ENCODE measurements around the gene TCEAL4. TPM values are rescaled to one million over a fixed set of nuclear protein-coding genes. Genes with fewer than 3 reads are reported as not detected.

Gene TCEAL4
- polyA plus RNA-seq, 1 experiment: 43.9 TPM

DNA sequence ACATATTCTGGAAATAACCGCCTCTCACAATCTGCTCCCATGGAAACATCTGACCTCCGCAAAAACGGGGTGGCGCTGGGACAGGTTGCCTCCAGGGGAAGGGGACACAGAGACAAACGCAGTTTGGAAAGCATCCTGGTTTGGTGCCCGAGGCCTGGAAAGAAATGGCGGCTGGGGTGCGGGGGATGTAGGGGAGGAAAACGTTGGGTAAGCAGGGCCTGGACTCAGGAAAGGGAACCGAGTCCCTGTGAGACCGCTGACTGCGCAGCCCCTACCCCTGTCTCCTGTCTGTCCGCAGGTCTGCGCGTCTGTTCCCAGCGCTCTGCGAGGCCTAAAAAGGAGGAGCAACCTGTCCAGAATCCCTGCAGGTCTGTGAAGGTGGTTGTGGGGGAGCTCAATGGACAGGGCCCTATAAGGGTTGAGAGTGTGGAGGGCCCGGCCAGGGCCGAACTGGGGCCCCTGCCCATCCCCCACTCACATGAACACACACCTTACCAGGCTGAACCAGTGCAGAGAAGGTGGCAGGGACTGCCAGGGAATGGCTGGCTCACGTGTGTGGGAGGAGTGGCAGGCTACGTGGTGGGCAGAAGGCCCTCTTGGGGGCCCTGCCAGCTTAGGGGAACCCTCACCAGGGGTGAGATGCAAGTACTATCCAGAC lies 23.1 kb downstream of the TCEAL4 start:
- H3K27me3 ChIP-seq (ENCODE audit: control insufficient read depth, insufficient read depth, low read length): no peaks in the 10 kb centered on the region
- peak overlapping the region; percentile 72 for H3K4me3 ChIP-seq (ENCODE audit: low read depth, low read length)
- no peaks in the 10 kb centered on the region for H3K9me3 ChIP-seq (ENCODE audit: control insufficient read depth, insufficient read depth, low read length)
- H3K27ac ChIP-seq (ENCODE audit: low read depth, low read length): peak overlapping the region; percentile 47
- POLR2A ChIA-PET: interaction anchor here (1.0 kb wide), 1 partner anchor 21 kb away, joined by 4 read pairs; no protein-coding TSS in a partner anchor
- CTCF ChIA-PET: no interaction called here
- TF ChIP-seq, protein P1, sequence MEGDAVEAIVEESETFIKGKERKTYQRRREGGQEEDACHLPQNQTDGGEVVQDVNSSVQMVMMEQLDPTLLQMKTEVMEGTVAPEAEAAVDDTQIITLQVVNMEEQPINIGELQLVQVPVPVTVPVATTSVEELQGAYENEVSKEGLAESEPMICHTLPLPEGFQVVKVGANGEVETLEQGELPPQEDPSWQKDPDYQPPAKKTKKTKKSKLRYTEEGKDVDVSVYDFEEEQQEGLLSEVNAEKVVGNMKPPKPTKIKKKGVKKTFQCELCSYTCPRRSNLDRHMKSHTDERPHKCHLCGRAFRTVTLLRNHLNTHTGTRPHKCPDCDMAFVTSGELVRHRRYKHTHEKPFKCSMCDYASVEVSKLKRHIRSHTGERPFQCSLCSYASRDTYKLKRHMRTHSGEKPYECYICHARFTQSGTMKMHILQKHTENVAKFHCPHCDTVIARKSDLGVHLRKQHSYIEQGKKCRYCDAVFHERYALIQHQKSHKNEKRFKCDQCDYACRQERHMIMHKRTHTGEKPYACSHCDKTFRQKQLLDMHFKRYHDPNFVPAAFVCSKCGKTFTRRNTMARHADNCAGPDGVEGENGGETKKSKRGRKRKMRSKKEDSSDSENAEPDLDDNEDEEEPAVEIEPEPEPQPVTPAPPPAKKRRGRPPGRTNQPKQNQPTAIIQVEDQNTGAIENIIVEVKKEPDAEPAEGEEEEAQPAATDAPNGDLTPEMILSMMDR (IDR thresholded peaks at IDR 0.05; ENCODE audit: low read depth, low read length): no peak
- no peak for DNase-seq (ENCODE audit: low read depth, low spot score)

- ChIA-PET POLR2A (no interaction called here), CTCF (no interaction called here)
- no peaks in the 10 kb centered on the region for H3K27me3 ChIP-seq (ENCODE audit: control insufficient read depth, insufficient read depth, low read length)
- H3K27ac ChIP-seq (ENCODE audit: low read depth, low read length): no peak overlapping the region
- TF ChIP-seq, protein P1 (IDR thresholded peaks at IDR 0.05; ENCODE audit: low read depth, low read length): no peak
- DNase-seq (ENCODE audit: low read depth, low spot score): no peak
- H3K4me3 ChIP-seq (ENCODE audit: low read depth, low read length): no peak overlapping the region
- no peaks in the 10 kb centered on the region for H3K9me3 ChIP-seq (ENCODE audit: control insufficient read depth, insufficient read depth, low read length)
These were observed 25.0 kb downstream of the TCEAL4 start for GRCh38 chrX:103610282-103610681.

DNA sequence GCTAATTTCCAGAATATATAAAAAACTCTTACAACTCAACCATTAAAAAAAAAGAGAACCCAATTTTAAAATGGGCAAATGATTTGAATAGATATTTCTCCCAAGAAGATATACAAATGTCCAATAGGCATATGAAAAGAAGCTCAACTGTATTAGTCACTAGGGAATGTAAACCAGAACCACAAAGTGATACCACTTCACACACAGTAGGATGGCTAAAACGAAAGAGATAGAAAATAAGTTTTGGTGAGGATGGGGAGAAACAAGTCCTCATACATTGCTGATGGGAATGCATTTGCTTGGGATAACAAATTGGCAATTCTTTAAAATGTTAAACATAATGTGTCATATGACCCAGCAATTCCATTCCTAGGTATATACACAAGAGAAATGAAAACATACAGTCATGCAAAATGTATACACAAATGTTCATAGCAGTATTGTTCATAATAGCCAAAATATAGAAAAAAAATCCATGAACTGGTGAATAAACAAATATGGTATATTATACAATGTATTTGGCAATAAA lies 28.1 kb downstream of the TCEAL4 start:
- no peaks in the 10 kb centered on the region for H3K27me3 ChIP-seq (ENCODE audit: control insufficient read depth, insufficient read depth, low read length)
- peak; percentile 10 for DNase-seq (ENCODE audit: low read depth, low spot score)
- TF ChIP-seq, protein P1 (IDR thresholded peaks at IDR 0.05; ENCODE audit: low read depth, low read length): no peak
- H3K9me3 ChIP-seq (ENCODE audit: control insufficient read depth, insufficient read depth, low read length): no peaks in the 10 kb centered on the region
- POLR2A ChIA-PET: no interaction called here
- CTCF ChIA-PET: interaction anchor here (0.9 kb wide), 1 partner anchor 17 kb away, joined by 3 read pairs; no protein-coding TSS in a partner anchor
- no peak overlapping the region for H3K4me3 ChIP-seq (ENCODE audit: low read depth, low read length)
- no peak overlapping the region for H3K27ac ChIP-seq (ENCODE audit: low read depth, low read length)

- H3K27ac ChIP-seq (ENCODE audit: low read depth, low read length): no peak overlapping the region
- CTCF ChIA-PET: interaction anchor here (0.8 to 2.2 kb wide), 2 partner anchors 15 to 50 kb away, joined by 6 to 8 read pairs; no protein-coding TSS in a partner anchor
These were observed 29.7 kb downstream of the TCEAL4 start for GRCh38 chrX:103614999-103615398.

More at GRCh38 chrX:103614999-103615398, 29.7 kb downstream of the TCEAL4 start:
- Histone ChIP-seq H3K27me3 (ENCODE audit: control insufficient read depth, insufficient read depth, low read length) (no peaks in the 10 kb centered on the region), H3K4me3 (ENCODE audit: low read depth, low read length) (no peak overlapping the region), H3K9me3 (ENCODE audit: control insufficient read depth, insufficient read depth, low read length) (no peaks in the 10 kb centered on the region)
- TF ChIP-seq, protein P1 (IDR thresholded peaks at IDR 0.05; ENCODE audit: low read depth, low read length): no peak
- POLR2A ChIA-PET: no interaction called here
- no peak for DNase-seq (ENCODE audit: low read depth, low spot score)

Measured in AG04450 (cell line).